ENCODE data around the gene C11orf21. TPM values are rescaled to one million over a fixed set of nuclear protein-coding genes. Genes with fewer than 3 reads are reported as not detected.

C11orf21 gene
- polyA plus RNA-seq, 1 donor (not counting 4 experiments of a cell fraction or from before 2014, with no cell fraction given): not detected

DNA sequence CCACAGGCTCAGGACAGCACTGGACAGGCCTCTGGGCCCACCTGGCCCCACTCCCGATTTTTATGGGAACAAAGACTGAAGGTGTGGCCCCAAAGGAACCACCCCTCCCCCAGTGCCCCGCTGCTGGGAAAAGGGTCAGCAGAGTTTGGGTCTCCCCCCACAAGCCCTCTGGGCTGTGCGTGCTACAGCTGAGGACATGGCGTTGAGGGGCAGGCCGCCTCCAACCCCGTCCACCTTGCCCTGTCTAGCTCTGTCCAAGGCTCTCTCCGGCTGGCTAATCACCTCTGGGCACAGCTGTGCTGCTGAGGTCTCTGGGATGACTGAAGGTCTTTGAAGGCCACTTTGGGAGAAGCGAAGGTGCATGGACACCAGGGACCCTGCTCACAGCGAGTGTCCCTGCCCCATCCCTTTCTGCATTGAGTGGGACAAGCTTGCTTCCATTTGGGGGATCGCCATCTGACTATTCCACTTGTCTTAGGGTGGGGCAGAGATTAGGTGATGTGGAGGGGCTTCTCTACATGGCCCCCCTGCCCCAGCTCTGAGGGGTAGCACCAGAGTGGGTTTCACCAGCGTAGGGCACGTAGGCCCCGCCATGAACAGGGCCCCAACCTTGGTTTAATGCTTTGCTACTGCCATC lies 37.9 kb downstream of the C11orf21 start:
- Histone ChIP-seq H3K9me3 (ENCODE audit: control insufficient read depth, low read depth, low read length) (no peaks in the 10 kb centered on the region), H3K4me3 (ENCODE audit: control insufficient read depth in 2 of 3, extremely low read depth in 1 of 3, insufficient read depth in 2 of 3, low read depth in 1 of 3, low read length in 3 of 3) (no peak overlapping the region), H3K79me2 (ENCODE audit: control insufficient read depth, insufficient read depth, low read length) (no peaks in the 10 kb centered on the region), H3K4me2 (ENCODE audit: control insufficient read depth, extremely low read depth, insufficient read depth, low read depth, low read length) (no peak overlapping the region), H3K9me1 (ENCODE audit: control insufficient read depth, extremely low read depth, insufficient read depth, low read length) (no peaks in the 10 kb centered on the region), H3K9ac (ENCODE audit: control insufficient read depth, extremely low read depth, insufficient read depth, low read length) (no peak overlapping the region), H3K4me1 (ENCODE audit: control insufficient read depth, extremely low read depth, insufficient read depth, low read length) (no peaks in the 10 kb centered on the region), H3K36me3 (ENCODE audit: control insufficient read depth in 2 of 2, extremely low read depth in 1 of 2, insufficient read depth in 2 of 2, low read length in 2 of 2) (no peaks in the 10 kb centered on the region), H3K27ac (ENCODE audit: control insufficient read depth, insufficient read depth, low read length) (no peak overlapping the region), H4K20me1 (ENCODE audit: control insufficient read depth, extremely low read depth, insufficient read depth, low read length) (no peaks in the 10 kb centered on the region), H2AFZ (ENCODE audit: control insufficient read depth, low read length) (no peak overlapping the region), H3K27me3 (ENCODE audit: control insufficient read depth, extremely low read depth, insufficient read depth, low read length) (peaks cover 34% of the 10 kb centered on the region)
- dilution Hi-C loops (cut with MboI; ENCODE audit: extremely low pct_ligation_motif_present, low sequenced_read_pairs): no loop called here
- no peak for FAIRE-seq
- no peak for TF ChIP-seq EZH2 (IDR thresholded peaks at IDR 0.05; ENCODE audit: low read length)
- TF ChIP-seq, protein P1, sequence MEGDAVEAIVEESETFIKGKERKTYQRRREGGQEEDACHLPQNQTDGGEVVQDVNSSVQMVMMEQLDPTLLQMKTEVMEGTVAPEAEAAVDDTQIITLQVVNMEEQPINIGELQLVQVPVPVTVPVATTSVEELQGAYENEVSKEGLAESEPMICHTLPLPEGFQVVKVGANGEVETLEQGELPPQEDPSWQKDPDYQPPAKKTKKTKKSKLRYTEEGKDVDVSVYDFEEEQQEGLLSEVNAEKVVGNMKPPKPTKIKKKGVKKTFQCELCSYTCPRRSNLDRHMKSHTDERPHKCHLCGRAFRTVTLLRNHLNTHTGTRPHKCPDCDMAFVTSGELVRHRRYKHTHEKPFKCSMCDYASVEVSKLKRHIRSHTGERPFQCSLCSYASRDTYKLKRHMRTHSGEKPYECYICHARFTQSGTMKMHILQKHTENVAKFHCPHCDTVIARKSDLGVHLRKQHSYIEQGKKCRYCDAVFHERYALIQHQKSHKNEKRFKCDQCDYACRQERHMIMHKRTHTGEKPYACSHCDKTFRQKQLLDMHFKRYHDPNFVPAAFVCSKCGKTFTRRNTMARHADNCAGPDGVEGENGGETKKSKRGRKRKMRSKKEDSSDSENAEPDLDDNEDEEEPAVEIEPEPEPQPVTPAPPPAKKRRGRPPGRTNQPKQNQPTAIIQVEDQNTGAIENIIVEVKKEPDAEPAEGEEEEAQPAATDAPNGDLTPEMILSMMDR (optimal IDR thresholded peaks at IDR 0.05 in 1 of 3, IDR thresholded peaks at IDR 0.05 in 1 of 3, conservative IDR thresholded peaks at IDR 0.05 in 1 of 3; ENCODE audit: extremely low read depth in 1 of 3, insufficient read depth in 2 of 3, low read length in 3 of 3): no peak
- no peak for DNase-seq (ENCODE audit: low read depth, low spot score)

DNA sequence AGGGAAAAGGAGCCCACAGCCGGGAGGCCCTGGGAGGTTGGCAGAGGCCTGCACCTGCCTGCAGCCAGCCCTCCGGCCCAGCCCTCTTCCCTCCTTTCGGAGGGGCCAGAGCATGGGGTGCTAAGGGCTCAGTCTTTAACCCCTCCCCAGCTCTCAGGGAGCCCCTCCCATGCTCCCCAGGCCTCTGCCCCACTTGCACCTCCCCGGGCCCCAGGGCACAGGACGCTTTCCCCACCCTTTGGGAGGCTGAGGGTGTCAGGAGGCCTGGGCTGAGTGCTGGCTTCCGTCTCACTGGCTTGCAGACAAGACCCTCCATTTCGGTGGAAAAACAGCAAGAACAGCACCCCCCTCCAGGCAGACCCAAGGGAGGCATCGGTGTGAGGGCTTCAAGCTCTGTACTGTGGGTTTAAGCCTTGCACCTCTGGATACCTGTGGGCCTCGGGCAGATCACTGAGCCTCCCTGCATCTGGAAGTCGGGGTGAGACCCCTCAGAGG lies 38.6 kb downstream of the C11orf21 start:
- H3K79me2 ChIP-seq (ENCODE audit: control insufficient read depth, insufficient read depth, low read length): no peaks in the 10 kb centered on the region

More for the DNA sequence above, 38.6 kb downstream of the C11orf21 start:
- no peak overlapping the region for H3K9ac ChIP-seq (ENCODE audit: control insufficient read depth, extremely low read depth, insufficient read depth, low read length)
- no peaks in the 10 kb centered on the region for H3K4me1 ChIP-seq (ENCODE audit: control insufficient read depth, extremely low read depth, insufficient read depth, low read length)
- DNase-seq (ENCODE audit: low read depth, low spot score): no peak
- no peaks in the 10 kb centered on the region for H3K36me3 ChIP-seq (ENCODE audit: control insufficient read depth in 2 of 2, extremely low read depth in 1 of 2, insufficient read depth in 2 of 2, low read length in 2 of 2)
- H4K20me1 ChIP-seq (ENCODE audit: control insufficient read depth, extremely low read depth, insufficient read depth, low read length): no peaks in the 10 kb centered on the region
- H3K4me2 ChIP-seq (ENCODE audit: control insufficient read depth, extremely low read depth, insufficient read depth, low read depth, low read length): no peak overlapping the region
- H3K9me3 ChIP-seq (ENCODE audit: control insufficient read depth, low read depth, low read length): no peaks in the 10 kb centered on the region
- no peak for TF ChIP-seq EZH2 (IDR thresholded peaks at IDR 0.05; ENCODE audit: low read length)
- TF ChIP-seq, protein P1 (optimal IDR thresholded peaks at IDR 0.05 in 1 of 3, IDR thresholded peaks at IDR 0.05 in 1 of 3, conservative IDR thresholded peaks at IDR 0.05 in 1 of 3; ENCODE audit: extremely low read depth in 1 of 3, insufficient read depth in 2 of 3, low read length in 3 of 3): no peak
- no peak overlapping the region for H2AFZ ChIP-seq (ENCODE audit: control insufficient read depth, low read length)
- FAIRE-seq: no peak
- no peak overlapping the region for H3K4me3 ChIP-seq (ENCODE audit: control insufficient read depth in 2 of 3, extremely low read depth in 1 of 3, insufficient read depth in 2 of 3, low read depth in 1 of 3, low read length in 3 of 3)
- H3K27ac ChIP-seq (ENCODE audit: control insufficient read depth, insufficient read depth, low read length): no peak overlapping the region
- no peaks in the 10 kb centered on the region for H3K9me1 ChIP-seq (ENCODE audit: control insufficient read depth, extremely low read depth, insufficient read depth, low read length)
- dilution Hi-C loops (cut with MboI; ENCODE audit: extremely low pct_ligation_motif_present, low sequenced_read_pairs): no loop called here
- H3K27me3 ChIP-seq (ENCODE audit: control insufficient read depth, extremely low read depth, insufficient read depth, low read length): peaks cover 36% of the 10 kb centered on the region
